Measurements from ENCODE around the gene AACS. TPM values are rescaled to one million over a fixed set of nuclear protein-coding genes. Genes with fewer than 3 reads are reported as not detected.
A peak's percentile ranks its signal among the peaks of the same experiment; 100 is the strongest.
"Not testable (repeated sequence)": the region's sequence is repeated elsewhere in the genome, so short reads cannot be mapped to it uniquely, and the experiment has no call there.

AACS gene
- 1 to 10 TPM; 7.9 to 9.4 TPM for total RNA-seq
- total RNA-seq = 12.6 to 22.0 reads per million in 2 donors

DNA sequence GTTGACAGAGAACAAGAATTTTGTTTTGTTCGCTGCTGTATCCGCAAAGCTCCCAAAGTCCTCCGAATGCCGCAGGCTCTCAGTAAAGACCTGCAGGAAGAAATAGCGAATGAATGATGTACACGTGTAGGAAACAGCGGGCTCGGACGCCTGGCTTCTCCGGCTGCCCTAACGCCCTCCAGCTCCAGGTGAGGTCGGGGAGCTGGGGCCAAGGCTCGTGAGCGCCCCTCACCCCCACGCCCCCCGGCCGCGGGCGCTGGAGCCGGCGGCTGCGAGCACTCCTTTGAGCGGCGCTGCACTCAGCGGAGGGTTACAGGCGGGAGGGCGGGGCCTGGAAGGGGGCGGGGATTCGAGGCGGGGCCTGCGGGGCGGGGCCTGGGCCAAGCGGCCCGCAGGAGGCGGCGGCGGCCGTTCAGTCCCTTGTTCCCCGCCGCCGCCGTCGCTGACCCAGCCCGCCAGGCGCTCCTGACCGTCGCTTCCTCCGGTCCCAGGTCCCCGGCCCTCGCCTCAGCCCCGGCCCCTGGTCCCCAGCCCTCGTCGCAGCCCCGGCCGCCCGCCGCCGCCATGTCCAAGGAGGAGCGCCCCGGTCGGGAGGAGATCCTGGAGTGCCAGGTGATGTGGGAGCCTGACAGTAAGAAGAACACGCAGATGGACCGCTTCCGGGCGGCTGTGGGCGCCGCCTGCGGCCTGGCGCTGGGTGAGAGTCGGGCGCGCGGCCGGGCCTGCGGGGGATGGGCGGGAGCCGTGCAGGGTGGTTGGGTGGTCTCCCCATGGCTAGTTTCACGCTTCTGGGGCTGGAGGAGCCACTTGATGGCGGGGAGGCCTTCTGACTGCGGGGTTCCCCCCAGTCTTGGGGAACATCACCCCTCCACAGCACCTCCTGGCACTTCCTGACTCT, at the start of gene AACS:
AACS (plus strand) TSS at position 415 of the 898 bp plus-strand sequence; CDS start at position 565, 150 bp downstream.
- Mint-ChIP-seq H3K27ac (peak within 1 kb of the TSS; percentile 51), H3K4me3 (peak within 1 kb of the TSS; percentile 88), H3K4me1 (peaks cover 18% of the 10 kb centered on the region), H3K27me3 (peaks cover 20% of the 10 kb centered on the region), H3K36me3 (ENCODE audit: low read depth) (no peaks in the 10 kb centered on the region)
- H3K9me3 ChIP-seq (ENCODE audit: control insufficient read depth, low read length, poor library complexity, severe bottlenecking) = no peaks in the 10 kb centered on the region
- ATAC-seq (peak; percentile 99), DNase-seq (peak; percentile 53 to 77 (median 75))

GRCh38 chr12:125015680-125016310, 49.4 kb upstream of the AACS start:
- DNase-seq (no peak), ATAC-seq (no peak)
- no peaks in the 10 kb centered on the region for H3K9me3 ChIP-seq (ENCODE audit: control insufficient read depth, low read length, poor library complexity, severe bottlenecking)
- Mint-ChIP-seq H3K36me3 (ENCODE audit: low read depth) (peaks cover 4% of the 10 kb centered on the region), H3K4me1 (peaks cover 2% of the 10 kb centered on the region), H3K27ac (no peak overlapping the region), H3K27me3 (no peaks in the 10 kb centered on the region), H3K4me3 (peak overlapping the region; percentile 5)

DNA sequence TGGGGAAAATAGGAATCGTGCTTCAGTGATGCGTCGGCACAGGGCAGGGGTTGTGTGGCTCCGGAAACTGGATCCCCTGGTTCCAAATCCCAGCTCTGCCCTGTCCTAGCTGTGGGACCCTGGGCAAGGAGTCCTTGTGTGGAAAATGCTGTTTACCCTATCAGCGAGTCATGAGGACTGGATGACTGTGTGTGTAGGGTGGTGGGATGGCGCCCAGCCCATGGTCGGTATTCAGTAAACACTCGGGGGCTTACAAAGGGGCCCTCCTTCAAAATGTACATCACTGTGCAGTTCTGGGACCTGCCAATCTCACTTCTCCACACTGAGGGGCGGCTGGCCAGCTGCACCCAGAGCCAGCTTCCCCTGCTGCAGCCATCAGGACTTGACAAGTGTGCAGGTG, 47.4 kb upstream of the AACS start:
- DNase-seq (no peak), ATAC-seq (no peak)
- H3K27me3 Mint-ChIP-seq = no peaks in the 10 kb centered on the region
- peaks cover 4% of the 10 kb centered on the region for H3K36me3 Mint-ChIP-seq (ENCODE audit: low read depth)
- no peaks in the 10 kb centered on the region for H3K9me3 ChIP-seq (ENCODE audit: control insufficient read depth, low read length, poor library complexity, severe bottlenecking)
- H3K27ac Mint-ChIP-seq = no peak overlapping the region
- no peaks in the 10 kb centered on the region for H3K4me1 Mint-ChIP-seq
- no peak overlapping the region for H3K4me3 Mint-ChIP-seq

DNA sequence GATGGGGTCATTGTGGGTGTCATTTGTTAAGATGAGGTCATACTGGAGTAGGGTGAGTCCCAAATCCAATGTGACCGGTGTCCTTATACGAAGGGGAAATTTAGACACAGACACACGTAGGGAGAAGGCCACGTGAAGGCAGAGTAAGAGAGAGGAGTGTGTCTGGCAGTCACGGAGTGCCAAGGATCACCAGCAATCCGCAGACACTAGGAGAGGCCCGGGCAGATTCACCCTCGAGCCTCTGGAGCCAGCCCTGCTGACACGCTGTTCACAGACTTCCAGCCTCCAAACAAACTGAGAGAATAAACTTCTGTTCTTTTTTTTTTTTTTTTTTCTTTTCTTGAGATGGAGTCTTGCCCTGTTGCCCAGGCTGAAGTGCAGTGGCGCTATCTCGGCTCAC, 46.9 kb upstream of the AACS start:
- no peak for ATAC-seq

GRCh38 chr12:125021096-125021495, 44.1 kb upstream of the AACS start:
- DNase-seq (no peak), ATAC-seq (no peak)
- Mint-ChIP-seq H3K27ac (no peak overlapping the region), H3K27me3 (no peaks in the 10 kb centered on the region), H3K4me3 (no peak overlapping the region), H3K4me1 (no peaks in the 10 kb centered on the region), H3K36me3 (ENCODE audit: low read depth) (peaks cover 2% of the 10 kb centered on the region)
- H3K9me3 ChIP-seq (ENCODE audit: control insufficient read depth, low read length, poor library complexity, severe bottlenecking) = no peaks in the 10 kb centered on the region

More for the DNA sequence above, 46.9 kb upstream of the AACS start:
- no peaks in the 10 kb centered on the region for H3K9me3 ChIP-seq (ENCODE audit: control insufficient read depth, low read length, poor library complexity, severe bottlenecking)
- Mint-ChIP-seq H3K27ac (no peak overlapping the region), H3K4me3 (no peak overlapping the region), H3K4me1 (no peaks in the 10 kb centered on the region), H3K36me3 (ENCODE audit: low read depth) (peaks cover 4% of the 10 kb centered on the region), H3K27me3 (no peaks in the 10 kb centered on the region)
- DNase-seq = no peak

DNA sequence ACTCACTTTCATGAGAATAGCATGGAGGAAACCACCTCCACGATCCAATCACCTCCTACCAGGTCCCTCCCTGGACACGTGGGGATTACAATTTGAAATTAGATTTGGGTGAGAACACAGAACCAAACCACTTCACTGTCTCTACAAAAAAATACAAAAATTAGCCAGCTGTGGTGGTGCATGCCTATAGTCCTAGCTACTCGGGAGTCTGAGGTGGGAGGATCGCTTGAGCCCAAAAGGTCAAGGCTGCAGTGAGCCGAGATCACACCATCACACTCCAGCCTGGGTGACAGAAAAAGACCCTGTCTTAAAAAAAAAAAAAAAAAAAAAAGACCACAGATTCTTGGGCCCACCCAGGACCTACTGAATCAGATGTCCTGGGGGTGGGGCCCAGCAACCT, 43.5 kb upstream of the AACS start:
- no peaks in the 10 kb centered on the region for H3K9me3 ChIP-seq (ENCODE audit: control insufficient read depth, low read length, poor library complexity, severe bottlenecking)
- DNase-seq = no peak
- Mint-ChIP-seq H3K4me1 (no peaks in the 10 kb centered on the region), H3K36me3 (ENCODE audit: low read depth) (peaks cover 2% of the 10 kb centered on the region), H3K4me3 (no peak overlapping the region), H3K27me3 (no peaks in the 10 kb centered on the region), H3K27ac (no peak overlapping the region)
- ATAC-seq = no peak

DNA sequence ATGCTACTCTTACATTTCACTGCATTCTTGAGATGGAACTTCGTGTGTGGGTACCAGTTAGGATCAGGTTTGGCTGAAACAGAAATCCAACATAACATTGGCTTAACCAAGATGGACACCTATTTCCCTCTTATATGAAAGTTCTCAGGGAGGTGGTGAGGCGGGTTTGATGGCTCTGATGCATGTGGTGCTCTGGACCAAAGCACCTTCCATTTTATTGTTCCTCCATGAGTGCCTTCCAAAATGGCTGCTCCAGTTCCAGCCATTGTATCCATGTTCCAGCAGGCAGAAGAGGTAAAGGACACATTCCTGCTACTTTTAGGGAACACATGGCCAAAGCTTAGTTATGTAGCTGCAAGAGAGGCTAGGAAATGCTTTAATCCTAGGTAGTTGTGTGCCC, 42.2 kb upstream of the AACS start:
- Mint-ChIP-seq H3K27me3 (no peaks in the 10 kb centered on the region), H3K36me3 (ENCODE audit: low read depth) (peaks cover 2% of the 10 kb centered on the region), H3K4me3 (no peak overlapping the region), H3K27ac (no peak overlapping the region), H3K4me1 (no peaks in the 10 kb centered on the region)
- H3K9me3 ChIP-seq (ENCODE audit: control insufficient read depth, low read length, poor library complexity, severe bottlenecking) = no peaks in the 10 kb centered on the region
- DNase-seq = no peak
- no peak for ATAC-seq

DNA sequence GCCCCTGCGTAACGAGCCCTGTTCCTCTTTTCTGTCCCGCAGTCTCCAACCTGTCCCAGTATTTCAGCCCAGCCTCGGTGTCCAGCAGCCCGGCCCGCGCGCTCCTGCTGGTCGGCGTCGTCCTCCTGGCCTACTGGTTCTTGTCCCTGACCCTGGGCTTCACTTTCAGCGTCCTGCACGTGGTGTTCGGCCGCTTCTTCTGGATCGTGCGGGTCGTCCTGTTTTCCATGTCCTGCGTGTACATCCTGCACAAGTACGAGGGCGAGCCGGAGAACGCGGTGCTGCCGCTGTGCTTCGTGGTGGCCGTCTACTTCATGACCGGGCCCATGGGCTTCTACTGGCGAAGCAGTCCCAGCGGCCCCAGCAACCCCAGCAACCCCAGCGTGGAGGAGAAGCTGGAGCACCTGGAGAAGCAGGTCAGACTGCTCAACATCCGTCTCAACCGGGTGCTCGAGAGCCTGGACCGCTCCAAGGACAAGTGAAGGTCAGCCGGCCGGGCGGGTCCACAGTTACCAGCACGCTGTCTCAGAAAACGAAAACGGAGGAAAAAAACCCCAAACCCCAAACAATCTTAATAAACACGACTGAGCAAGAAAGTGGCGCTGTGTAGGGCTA, 40.2 kb upstream of the AACS start:
- ATAC-seq = no peak
- H3K27me3 Mint-ChIP-seq = no peaks in the 10 kb centered on the region

DNA sequence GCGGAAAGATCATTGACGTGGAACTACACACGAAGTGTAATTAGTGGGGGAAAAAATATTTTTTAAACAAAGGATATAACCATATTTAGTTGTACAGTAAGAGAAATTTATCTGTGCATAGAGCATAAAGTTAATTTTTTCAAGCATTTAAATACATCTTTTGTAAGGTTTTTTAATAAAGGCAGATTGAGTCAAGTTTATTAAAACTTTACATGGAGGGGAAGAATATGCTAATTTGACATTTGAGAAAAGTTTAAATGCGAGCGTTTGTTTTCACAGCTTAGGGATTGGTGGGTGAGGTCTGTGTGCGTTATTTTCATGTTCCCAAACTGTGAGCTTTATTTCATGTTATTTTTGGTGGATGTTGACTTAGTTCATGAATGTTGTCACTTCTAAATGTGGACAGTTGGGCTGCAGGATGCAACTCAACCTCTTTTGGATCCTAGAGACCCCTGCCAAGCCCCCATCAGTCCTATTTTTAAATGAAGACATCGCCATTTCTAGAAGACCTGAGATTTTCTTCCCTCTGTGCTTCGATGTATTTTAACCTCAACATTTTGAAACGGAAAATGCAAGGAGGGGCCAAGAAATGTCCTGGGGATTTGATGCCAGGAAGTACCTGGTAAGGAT, 39.5 kb upstream of the AACS start:
- ATAC-seq = no peak
- no peak for DNase-seq
- Mint-ChIP-seq H3K4me1 (no peaks in the 10 kb centered on the region), H3K27ac (no peak overlapping the region), H3K27me3 (no peaks in the 10 kb centered on the region), H3K36me3 (ENCODE audit: low read depth) (peaks cover 2% of the 10 kb centered on the region), H3K4me3 (no peak overlapping the region)
- no peaks in the 10 kb centered on the region for H3K9me3 ChIP-seq (ENCODE audit: control insufficient read depth, low read length, poor library complexity, severe bottlenecking)

More for the DNA sequence above, 40.2 kb upstream of the AACS start:
- no peak overlapping the region for H3K4me3 Mint-ChIP-seq
- no peaks in the 10 kb centered on the region for H3K9me3 ChIP-seq (ENCODE audit: control insufficient read depth, low read length, poor library complexity, severe bottlenecking)
- peaks cover 2% of the 10 kb centered on the region for H3K36me3 Mint-ChIP-seq (ENCODE audit: low read depth)
- no peak for DNase-seq
- no peaks in the 10 kb centered on the region for H3K4me1 Mint-ChIP-seq
- no peak overlapping the region for H3K27ac Mint-ChIP-seq

DNA sequence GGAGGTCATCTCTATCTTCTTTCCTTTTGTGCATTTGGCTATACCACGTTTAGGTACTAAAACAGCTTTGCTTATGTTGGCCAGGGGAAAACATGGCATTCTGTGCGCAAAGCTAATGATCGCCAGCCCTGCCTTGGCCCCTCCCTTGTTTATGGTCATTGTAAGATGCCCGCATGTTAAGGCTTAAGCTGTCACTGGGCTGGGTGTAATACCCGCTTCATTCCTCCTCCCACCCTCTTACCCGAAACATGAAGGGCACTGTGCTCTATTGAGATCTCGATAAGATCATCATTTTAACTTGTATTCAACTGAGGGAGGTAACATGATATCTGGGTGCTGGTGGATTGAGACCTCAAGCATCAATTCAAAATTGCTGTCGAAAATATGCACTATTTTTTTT, 37.1 kb upstream of the AACS start:
- H3K36me3 Mint-ChIP-seq (ENCODE audit: low read depth) = no peaks in the 10 kb centered on the region
- H3K4me1 Mint-ChIP-seq = no peaks in the 10 kb centered on the region
- H3K27me3 Mint-ChIP-seq = no peaks in the 10 kb centered on the region
- no peak for ATAC-seq
- H3K27ac Mint-ChIP-seq = no peak overlapping the region
- no peak overlapping the region for H3K4me3 Mint-ChIP-seq
- no peak for DNase-seq
- no peaks in the 10 kb centered on the region for H3K9me3 ChIP-seq (ENCODE audit: control insufficient read depth, low read length, poor library complexity, severe bottlenecking)

DNA sequence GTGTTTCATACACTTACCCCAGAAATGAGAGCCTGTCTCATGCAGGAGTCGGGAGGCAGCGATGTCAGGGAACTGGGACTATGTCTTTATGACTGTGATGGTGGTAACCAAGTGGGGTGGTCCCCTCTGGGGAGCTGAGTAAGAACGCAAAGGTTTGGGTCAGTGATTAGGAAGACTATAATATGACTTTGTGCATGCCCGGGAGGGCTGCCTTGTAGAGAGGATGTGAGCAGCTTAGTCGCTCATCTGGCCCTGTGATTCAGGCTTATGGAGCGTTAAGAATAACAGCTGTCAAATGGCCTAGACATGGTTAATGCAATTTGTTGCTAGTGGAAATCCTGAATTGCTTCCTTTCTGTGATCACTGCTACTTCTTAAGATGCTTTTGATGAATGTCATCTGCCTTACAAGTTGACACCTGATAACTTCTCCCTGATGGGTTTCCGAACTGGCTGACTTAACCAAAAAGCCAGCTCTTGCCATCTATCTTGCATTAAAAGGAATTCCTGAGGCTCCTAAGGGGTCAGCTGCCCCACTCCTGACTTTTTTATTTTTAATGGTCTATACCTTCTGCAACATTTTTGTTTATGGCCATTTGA, 35.4 kb upstream of the AACS start:
- no peak for ATAC-seq
- Mint-ChIP-seq H3K27me3 (no peaks in the 10 kb centered on the region), H3K4me3 (no peak overlapping the region), H3K36me3 (ENCODE audit: low read depth) (no peaks in the 10 kb centered on the region), H3K4me1 (no peaks in the 10 kb centered on the region), H3K27ac (no peak overlapping the region)
- no peak for DNase-seq
- no peaks in the 10 kb centered on the region for H3K9me3 ChIP-seq (ENCODE audit: control insufficient read depth, low read length, poor library complexity, severe bottlenecking)

GRCh38 chr12:125031471-125031870, 33.8 kb upstream of the AACS start:
- not testable (repeated sequence) for H3K27ac Mint-ChIP-seq; H3K4me3 Mint-ChIP-seq; H3K4me1 Mint-ChIP-seq; H3K9me3 ChIP-seq (ENCODE audit: control insufficient read depth, low read length, poor library complexity, severe bottlenecking); H3K36me3 Mint-ChIP-seq (ENCODE audit: low read depth); DNase-seq; ATAC-seq; H3K27me3 Mint-ChIP-seq
